Left lobe of liver (tissue), 2 donors: ENCODE data around the gene DNASE2B. TPM values are rescaled to one million over a fixed set of nuclear protein-coding genes. Genes with fewer than 3 reads are reported as not detected.

Experiments
- ATAC-seq: fragments of 200-7000 bp; cut with Tn5 transposase; one replicate; pipeline ENCODE4 v1.9.1; 2020; ENCODE audit warnings: mild to moderate bottlenecking, moderate library complexity
- DNase-seq: peaks from one replicate; pipeline ENCODE4 v3.0.0-alpha.2; 2020; ENCODE audit warnings: low spot score
- total RNA-seq: library from RNA; stranded (reverse); gene quantifications from one replicate; pipeline ENCODE4 v1.2.1, GENCODE V29; 2021
- donor health status: DM: no; HTN: no; CAD: no; lungs with moderate emphysema.
- donor health status: DM: no; HTN: yes; CAD: no.

Gene DNASE2B
- total RNA-seq, 1 donor from 2014 or later, result not detected

DNA sequence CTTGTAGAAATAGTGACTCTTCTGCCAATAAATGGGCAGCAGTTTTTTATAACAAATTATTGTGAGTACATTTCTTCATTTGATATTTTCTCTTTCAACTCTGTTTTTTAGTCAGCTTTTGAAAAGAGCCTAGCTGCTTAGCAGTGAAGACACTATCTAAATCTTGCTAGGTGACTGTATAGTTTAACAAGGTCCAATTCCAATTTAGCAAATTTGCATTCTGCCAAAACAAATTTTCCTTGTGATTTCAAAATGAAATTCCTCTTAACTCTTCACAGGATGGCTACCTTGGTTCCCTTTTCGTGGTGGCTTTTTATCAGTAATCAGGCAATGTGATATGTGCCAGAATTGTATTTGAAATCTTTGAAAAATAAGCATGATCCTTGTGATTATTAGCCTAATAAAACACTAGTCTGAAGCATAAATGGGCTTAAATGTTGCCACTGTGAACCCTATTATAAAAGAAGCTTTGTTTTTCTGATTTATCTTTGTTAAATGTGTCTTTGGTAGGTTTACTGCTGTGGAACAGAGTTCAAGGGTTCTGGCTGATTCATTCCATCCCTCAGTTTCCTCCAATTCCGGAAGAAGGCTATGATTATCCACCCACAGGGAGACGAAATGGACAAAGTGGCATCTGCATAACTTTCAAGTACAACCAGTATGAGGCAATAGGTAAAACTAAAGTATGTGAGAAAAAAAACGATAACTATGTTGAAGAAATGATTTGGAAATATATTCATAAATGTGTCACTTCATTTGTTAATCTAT lies 12.2 kb downstream of the DNASE2B start:
- peak; percentile 61 for ATAC-seq
- DNase-seq, result no peak

DNA sequence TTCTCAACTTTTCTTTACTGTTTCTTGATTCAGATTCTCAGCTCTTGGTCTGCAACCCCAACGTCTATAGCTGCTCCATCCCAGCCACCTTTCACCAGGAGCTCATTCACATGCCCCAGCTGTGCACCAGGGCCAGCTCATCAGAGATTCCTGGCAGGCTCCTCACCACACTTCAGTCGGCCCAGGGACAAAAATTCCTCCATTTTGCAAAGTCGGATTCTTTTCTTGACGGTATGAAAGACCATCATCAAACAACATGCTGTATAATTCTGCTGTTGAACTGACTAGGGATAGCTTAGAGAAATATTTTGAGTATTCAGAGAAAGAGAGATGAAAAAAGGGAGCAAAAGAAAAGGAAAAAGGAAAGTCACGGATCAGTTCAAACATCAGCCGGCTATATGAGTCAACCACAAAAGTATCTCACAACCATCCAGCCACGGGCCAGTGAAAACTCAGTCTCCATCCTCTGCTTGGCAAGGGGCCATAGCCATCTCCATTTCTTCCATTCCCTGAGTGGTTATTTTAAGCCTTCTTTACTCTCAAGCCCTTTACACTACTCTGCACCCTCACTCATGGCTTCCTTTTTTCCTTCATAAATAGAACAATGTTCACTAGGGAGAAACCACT lies 14.1 kb downstream of the DNASE2B start:
- ATAC-seq (no peak), DNase-seq (no peak)

DNA sequence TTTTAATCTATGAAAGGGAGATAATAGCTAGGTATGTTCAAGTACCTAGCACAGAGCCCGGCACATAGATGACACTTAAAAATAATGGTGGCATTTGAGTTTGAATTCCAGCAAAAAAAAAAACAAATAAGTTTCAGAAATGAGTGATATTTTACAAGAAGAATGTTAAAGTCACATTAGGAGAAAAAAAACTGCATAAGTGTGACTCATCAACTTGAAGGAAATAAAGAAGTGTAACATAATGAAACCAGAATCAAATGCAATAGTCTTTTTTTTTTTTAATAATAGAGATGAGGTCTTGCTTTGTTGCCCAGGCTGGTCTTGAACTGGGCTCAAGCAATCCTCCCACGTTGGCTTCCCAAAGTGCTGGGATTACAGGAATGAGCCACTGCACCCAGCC lies 17.1 kb downstream of the DNASE2B start:
- ATAC-seq, result no peak
- DNase-seq, result no peak

DNA sequence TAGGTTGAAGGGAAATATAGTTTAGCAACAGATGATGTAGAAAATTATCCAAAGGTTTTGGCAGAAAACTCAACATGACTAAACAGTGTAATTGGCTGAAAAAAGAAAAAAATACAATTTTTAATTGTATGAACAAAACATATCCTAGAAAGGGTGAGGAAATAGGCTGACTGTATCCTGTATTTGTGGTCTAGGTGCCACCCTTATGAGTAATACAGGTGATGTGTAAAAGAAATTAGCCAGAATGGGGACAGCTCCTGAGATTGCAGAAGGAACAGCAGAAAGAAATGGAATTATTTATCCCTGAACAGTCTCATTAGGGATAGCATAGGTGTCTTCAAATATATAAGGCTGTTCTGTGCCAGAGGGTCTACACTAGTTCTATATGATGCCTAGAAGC lies 24.6 kb downstream of the DNASE2B start:
- no peak for ATAC-seq
- no peak for DNase-seq

DNA sequence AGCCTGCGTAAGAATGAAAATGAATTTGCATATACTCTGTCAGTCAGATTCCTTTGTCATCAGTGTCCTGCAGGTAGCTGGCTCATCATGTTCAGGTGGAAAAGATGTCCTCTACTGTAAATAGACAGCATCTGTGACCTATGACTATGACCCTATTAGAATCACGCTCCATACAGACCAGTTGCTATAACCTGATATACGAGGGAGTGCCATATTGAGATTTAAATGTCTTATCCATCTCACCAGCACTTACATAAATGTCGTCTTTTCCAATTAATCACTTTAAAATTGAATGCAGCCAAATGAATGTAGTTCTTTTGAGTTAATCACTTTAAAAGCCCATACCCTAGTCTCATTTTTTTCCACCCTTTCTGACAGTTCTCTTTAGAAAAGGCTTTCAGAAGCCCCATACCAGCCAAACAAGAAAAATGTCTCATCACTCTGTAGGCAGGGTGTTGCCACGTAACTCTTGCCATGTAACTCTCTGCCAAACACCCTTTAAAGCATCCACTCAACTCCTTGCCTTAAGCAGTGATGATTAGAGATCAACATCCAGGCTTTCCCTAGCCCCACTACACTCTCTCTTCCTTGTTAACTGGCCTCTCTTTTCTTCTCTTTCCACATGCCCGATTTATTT lies 26.3 kb downstream of the DNASE2B start:
- ATAC-seq (no peak), DNase-seq (no peak)

DNA sequence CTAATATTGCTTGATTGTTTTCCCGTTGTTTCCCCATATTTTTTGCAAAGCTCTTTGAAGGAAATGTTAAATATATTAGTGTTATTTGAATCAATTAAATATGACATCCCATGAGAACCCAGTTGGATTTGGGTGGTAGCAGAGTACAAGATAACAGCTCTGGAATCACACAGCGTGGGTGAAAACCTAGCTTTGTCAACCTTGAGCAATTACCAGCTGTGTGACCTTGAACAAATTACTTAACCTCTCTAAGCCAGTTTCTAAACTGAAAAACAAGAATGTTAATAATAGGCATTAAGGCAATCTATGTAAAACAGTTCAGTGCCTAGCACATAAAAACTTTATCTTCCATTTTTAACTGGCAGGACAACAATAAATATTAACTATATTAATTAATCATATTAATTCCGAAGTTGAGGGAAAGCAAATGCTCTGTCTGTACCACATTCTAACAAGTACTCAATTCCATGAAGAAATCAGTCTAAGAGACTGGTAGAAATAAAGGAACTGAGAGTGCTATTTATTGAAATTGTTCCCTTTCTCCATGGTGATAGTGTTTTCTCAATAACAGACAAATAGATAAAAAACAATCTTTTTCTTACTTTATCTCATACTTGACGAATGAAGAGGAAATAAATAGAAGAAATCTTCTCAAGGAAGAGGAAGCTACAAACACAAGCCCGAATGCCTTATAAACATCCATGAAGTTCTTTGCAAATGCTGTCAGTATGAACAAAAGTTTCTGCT lies 27.0 kb downstream of the DNASE2B start:
- DNase-seq, result no peak
- ATAC-seq, result no peak

DNA sequence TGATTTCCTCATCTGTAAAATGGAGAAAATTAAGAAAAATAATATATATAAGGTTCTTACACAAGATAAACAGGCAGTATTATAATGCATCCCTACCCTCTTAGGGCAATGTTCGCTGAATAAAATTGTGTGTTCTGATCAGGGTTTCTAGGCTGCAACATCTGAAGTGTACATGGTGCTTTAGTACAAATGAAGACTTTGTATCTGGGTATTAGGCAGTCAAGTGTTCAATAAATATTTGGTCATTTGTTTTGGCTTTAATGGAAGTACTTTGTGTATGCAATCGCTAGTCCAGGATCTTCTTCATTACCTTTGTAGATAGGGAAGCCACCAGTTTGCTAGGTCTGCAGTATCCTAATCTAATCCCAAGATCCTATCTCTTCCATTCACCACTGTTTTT lies 28.1 kb downstream of the DNASE2B start:
- peak; percentile 83 for ATAC-seq
- DNase-seq, result no peak

DNA sequence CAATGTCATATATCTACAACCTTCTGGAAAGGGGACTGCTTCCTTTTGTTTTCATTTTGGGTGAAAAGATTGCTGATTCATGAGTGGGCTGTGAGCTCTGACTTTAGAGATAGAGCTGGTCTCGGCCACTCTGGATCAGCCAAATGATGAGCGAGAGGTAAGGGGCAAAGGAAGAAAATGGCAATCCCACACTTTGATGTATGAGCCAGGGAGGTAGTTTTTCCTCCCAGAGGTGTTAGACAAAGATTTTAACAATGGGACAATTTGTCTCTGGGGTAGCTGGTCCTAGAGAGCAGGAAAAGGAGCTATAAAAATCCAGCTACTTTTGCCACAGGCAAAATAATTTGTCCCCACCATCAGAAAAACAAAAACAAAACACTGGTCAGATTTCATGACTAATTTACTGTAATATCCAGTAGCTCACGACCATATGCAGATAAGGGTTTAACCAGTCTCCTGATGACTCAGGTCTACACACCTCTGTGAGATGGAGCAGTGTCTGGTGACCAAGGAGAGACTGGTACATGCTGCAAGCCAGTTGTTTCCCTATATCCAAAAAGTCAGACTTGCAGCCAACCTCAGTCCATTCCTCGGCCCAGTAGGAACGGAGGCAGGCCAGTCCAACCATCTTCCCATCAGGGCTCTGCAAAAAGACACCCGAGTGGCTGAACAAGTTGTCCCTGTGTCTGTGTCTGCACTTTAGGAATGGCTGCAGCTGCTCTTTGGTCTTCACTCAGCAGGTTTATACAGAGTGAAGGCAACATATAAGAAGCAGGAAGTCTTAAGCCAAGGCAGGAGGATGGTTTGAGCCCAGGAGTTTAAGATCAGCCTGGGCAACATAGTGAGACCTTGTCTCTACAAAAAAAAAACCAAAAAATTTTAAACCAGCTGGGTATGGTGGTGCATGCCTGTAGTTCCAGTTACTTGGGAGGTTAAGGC lies 29.2 kb downstream of the DNASE2B start:
- no peak for ATAC-seq
- DNase-seq, result no peak

DNA sequence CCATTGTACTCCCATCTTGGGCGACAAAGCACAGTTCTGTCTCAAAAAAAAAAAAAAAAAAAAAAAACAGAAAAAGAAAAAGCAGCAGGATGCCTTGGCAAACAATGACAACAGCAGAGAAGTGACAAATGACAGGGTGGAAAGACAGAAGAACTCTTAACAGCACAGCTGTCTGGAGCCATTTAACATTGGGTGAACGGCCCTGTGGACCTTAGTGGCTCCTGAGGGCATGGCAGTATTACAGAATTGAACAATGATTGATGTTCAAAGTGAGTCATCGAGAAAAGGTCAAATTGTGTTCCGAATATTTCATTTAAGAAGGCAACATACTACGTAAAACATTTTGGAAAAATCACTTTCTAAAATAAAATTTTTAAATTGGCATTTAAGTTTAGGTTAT lies 30.0 kb downstream of the DNASE2B start:
- DNase-seq, result no peak

DNA sequence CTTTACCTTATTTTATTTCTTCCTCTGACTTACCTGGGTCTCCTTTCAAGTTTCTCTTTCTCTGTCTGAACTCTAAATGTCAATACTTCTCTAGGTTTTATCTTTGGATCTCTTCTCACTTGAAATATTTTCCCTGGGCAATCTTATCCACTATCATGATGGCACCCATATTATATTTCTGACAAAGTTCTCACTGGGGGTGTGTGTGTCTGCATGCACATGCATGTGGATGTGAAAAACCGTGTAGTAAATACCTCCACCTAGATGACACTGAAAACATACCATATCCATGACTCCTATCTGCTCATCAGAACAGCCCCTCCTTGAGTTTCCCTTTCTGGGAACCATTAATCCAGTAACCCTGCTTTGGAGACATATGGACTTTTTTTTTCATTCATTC lies 30.9 kb downstream of the DNASE2B start:
- ATAC-seq, result no peak
- no peak for DNase-seq

More for the DNA sequence above, 30.0 kb downstream of the DNASE2B start:
- no peak for ATAC-seq

DNA sequence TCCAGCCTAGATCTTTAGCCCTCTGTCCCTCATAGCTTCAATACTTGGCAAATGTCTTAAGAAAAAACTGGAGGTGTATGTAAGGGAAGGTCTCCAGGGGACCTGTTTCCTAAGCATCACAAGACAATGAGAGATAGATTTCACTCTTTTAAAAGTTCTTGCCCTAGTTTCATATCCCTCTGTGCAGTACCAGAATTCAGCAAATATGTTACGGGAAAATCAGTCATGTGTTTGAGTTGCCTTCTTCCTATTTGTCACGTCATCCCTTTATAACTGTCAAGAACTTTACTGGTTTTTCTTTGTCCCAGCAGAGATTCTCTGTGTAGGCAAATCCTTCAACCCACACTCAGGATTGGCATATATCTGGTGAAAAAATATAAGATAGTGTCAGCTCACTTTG lies 32.3 kb downstream of the DNASE2B start:
- ATAC-seq, result no peak
- DNase-seq, result no peak

DNA sequence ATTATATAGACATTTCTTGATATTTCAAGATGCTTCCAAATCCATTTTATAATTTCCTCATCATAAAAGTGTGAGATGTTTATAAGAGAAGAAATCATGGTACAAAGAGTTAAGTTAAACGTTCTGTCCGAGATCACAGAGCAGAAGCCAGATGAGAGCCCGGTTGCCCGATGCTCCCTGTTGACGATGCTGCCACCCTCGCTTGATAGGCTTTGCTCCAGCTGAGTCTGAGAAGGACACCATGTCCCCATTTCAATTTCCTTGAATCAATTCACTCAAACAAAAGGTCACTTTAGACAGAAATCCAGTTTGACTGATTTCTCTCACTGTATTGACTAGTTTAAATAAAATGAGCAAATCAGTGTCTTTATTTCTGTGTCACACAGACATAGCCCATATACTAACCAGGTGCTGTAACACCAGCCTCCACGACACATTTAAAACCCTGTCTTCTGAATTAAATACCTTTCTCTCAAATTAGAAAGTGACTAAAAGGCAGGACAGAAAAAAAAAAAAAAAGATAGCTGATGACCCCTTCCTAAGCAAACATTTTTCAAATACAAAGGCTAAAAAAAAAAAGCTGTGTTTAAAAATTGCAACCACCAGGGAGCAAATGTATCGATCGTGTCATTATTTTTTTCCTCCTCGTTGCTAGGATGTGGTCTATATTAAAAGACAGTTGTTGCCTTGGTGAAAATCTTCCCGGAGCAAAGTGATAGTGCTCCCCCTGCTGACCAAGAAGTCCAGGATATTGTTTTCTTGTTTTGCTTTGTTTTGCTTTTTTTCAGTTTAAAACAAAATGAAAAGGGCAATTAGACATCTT lies 35.2 kb downstream of the DNASE2B start:
- DNase-seq (peak; percentile 52), ATAC-seq (peak; percentile 94)

DNA sequence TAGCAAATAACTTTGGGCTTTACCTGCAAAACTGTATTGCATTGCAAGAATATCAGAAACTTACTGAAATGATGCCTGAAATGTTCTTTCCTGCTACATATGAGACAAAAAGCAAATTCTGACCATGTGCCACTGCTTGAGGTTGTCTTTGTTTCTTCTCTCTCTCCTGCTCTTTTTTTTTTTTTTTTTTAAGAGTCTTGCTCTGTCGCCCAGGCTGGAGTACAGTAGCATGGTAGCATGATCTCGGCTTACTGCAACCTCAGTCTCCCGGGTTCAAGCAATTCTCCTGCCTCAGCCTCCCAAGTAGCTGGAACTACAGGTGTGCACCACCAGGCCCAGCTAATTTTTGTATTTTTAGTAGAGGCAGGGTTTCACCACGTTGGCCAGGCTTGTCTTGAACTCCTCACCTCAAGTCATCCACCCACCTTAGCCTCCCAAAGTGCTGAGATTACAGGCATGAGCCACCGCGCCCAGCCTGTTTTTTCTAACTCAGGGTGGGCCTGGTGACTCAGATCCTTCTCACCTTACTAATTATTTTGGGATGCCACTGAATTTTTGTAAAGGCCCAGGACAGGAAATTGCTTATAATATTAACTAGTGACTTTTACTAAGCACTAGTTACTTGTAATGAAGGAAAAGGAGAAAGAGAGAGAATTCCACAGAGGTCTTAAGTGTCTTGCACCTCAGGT lies 35.9 kb downstream of the DNASE2B start:
- no peak for ATAC-seq
- DNase-seq, result no peak

DNA sequence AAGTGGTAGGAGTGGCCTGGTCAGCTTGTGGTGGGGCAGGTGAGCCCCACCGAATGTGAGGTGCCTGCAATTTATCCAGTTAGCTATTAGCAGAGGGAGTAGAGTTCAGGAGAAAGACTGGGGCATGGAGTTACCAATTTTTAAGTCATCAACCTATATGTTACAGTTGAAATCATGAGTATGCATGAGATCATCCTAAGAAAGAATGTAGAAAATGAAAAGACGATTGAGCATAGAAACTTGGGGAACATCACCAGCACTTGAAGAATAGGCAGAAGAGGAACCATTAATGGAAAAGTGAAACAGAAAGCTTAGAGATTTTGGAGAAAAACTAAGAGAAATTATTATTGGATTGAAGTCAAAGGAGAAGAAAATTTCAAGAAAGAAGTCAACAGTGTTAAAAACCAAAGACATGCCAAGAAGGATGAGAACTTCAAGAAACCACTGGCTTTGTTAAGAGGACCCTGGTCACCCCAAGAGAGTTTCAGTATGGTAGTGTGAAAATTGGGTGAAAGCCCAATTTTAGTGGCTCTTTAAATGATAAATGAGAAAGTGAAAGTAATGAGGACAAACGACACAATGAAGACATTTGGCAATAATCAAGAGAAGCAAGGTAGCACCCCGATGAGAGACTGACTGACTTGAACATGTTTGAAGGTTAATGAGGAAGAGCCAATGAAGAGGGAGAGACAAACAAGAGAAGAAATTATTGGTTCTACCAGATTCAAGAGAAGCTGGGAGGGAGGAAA lies 36.7 kb downstream of the DNASE2B start:
- DNase-seq, result no peak
- peak; percentile 40 for ATAC-seq

DNA sequence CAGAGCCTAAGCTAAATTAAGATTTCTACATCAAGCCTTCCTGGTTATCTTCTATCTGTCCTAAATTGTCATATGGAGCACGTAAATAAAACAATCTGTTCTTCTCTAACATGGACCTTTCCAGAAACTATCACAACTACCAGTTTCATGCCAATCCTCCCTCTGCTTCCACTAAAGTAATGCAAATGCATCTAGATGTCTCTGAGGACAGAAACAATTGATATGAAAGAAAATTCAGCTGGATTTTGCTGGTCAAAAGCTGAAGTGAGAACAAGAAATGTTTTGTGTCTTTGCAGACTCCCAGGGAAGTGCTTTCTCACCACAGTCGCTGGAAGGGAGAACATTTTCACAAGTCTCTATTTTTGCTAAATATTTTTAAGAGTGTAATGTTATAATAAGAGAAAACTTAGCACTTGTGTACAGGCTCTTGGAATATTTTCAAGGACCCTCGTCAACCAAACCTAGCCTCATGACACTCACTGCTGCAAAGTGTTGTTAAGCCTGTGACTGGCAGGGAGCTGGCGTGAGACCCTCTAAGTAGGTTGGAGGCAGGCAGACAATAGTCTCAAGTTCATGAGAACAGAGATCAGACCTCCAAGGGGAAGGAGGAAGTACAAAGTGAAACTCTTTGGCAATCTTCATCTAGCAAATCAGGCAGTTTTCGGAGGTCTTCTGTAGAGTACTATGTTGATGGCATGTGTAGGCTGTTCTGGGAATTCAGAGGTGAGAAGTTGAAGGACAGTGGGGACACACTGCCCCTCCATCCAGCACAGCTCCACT lies 38.8 kb downstream of the DNASE2B start:
- DNase-seq, result no peak
- no peak for ATAC-seq

DNA sequence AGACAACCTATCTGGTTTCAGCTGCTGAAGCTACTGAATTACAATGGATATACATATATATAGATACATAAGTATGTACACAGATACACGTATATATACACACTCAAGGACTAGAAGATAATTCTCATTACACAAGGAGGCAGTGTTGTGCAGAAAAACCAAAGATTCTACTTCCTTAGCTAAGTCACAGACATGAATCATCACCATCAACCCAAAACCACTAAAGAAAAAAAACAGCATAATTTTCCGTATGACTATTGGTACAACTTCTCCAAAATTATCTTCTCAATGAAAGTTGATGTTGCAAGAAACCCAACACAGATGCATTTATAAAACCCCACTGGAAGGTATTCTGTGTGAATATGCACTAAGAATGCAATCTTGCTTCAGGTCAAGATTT lies 44.0 kb downstream of the DNASE2B start:
- DNase-seq (no peak), ATAC-seq (peak; percentile 92)
